ENCODE data around the gene PDCD5.
"Not testable (repeated sequence)": the region's sequence is repeated elsewhere in the genome, so short reads cannot be mapped to it uniquely, and the experiment has no call there.

PDCD5 gene

DNA sequence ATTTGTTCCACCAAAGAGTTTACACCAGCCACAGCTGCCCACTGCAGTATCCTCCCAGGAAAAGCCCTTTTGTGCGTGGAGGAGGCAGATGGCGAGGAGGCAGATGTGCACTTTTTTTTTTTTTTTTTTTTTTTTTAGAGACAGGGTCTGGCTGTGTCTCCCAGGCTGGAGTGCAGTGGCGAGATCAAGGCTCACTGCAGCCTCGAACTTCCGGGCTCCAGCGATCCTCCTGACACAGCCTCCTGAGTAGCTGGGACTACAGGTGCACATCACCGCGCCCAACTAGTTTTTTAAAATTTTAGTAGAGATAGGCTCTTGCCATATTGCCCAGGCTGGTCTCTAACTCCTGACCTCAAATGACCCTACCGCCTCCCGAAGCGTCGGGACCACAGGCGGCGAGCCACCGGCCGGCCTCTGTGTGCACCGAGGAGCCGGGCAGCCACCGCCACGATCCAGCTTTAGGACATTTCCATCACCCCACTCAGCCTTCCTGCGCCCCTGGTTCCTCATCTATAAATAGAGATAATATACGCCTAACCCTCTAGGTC is 563 bp upstream of the PDCD5 start:
- no peak for DNase-seq

GRCh38 chr19:32581705-32582179 is 752 bp downstream of the PDCD5 start:
- DNase-seq = peak; percentile 36

DNA sequence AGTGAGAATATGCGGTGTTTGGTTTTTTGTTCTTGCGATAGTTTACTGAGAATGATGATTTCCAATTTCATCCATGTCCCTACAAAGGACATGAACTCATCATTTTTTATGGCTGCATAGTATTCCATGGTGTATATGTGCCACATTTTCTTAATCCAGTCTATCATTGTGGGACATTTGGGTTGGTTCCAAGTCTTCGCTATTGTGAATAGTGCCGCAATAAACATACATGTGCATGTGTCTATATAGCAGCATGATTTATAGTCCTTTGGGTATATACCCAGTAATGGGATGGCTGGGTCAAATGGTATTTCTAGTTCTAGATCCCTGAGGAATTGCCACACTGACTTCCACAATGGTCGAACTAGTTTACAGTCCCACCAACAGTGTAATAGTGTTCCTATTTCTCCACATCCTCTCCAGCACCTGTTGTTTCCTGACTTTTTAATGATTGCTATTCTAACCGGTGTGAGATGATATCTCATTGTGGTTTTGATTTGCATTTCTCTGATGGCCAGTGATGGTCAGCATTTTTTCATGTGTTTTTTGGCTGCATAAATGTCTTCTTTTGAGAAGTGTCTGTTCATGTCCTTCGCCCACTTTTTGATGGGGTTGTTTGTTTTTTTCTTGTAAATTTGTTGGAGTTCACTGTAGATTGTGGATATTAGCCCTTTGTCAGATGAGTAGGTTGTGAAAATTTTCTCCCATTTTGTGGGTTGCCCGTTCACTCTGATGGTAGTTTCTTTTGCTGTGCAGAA is 6.9 kb downstream of the PDCD5 start:
- DNase-seq = not testable (repeated sequence)

- DNase-seq = no peak
Observed at GRCh38 chr19:32594021-32594420, 13.0 kb downstream of the PDCD5 start.

DNA sequence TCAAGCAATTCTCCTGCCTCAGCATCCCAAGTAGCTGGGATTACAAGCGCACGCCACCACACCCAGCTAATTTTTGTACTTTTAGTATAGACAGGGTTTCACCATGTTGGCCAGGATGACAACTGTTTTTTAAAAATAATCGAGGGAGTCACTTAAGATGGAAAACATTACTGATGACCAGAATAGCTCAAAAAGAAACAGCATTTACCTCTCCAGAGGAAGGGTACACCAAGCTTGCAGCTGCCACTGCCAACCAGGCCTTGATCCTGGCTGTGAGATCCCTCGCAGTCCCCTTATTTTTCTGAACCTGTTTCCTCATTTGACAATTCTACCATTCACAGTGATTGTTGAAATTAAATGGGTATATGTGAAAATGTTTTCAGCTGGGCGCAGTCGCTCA is 14.5 kb downstream of the PDCD5 start:
- no peak for DNase-seq

GRCh38 chr19:32598022-32598421 is 17.0 kb downstream of the PDCD5 start:
- DNase-seq = no peak

GRCh38 chr19:32599258-32599657 is 18.3 kb downstream of the PDCD5 start:
- DNase-seq = no peak

- no peak for DNase-seq
Observed at GRCh38 chr19:32599736-32600157, 18.8 kb downstream of the PDCD5 start.

DNA sequence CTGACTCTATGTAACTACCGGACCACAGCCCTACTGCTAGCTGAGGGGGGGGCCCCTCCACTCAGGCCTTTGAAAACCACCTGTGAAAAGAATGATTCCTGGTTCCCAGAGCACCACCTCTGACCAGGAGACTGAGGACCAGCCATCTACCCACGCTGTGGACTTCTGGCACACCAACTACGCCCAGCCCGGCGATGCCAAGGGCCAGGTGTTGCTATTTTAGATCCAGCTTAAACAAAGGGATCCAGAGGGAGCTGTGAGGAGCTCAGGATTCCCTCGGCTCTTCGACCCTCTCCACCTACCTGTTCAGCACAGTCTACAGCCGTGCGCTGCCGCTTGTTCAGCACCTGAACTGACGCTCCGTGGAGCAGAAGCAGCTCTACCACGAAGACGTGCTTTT is 23.0 kb downstream of the PDCD5 start:
- DNase-seq = no peak

GRCh38 chr19:32605544-32605943 is 24.6 kb downstream of the PDCD5 start:
- no peak for DNase-seq

- DNase-seq = no peak
Observed at GRCh38 chr19:32606289-32606688, 25.3 kb downstream of the PDCD5 start.

DNA sequence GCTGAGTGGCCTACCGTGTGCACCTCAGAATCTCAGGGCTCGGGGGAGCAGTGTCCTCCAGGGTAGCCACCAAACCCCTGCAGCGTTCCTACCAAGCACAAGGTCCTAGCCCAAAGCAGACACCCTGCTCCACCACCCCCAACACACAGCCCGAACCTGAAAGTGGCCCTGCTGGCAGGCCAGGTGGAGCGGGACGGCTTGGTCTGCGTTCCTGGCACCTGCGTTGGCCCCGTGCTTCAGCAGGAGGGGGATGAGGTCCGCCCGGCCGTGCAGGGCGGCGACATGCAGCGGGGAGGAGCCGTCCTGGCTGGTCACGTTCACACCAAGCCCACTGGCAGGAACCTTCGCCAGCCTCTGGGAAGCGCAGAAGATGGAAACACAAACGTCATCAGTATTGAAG is 26.5 kb downstream of the PDCD5 start:
- DNase-seq = no peak

- no peak for DNase-seq
Observed at GRCh38 chr19:32611161-32611560, 30.2 kb downstream of the PDCD5 start.

DNA sequence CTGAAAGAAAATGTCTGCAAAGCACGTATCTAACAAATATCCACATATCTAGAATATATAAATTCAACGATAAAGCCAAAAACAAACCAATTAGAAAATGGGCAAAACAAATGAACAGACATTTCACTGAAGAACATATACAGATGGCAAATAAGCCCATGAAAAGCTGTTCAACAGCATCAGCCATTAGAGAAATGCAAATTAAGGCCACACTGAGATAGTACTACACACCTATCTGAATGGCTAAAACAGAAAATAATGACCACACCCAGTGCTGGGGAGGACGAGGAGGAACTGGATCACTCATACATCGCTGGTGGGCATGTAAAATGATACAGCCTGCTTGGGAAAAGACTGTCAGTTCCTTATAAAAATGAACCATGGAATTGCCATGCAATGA is 32.0 kb downstream of the PDCD5 start:
- DNase-seq = no peak

DNA sequence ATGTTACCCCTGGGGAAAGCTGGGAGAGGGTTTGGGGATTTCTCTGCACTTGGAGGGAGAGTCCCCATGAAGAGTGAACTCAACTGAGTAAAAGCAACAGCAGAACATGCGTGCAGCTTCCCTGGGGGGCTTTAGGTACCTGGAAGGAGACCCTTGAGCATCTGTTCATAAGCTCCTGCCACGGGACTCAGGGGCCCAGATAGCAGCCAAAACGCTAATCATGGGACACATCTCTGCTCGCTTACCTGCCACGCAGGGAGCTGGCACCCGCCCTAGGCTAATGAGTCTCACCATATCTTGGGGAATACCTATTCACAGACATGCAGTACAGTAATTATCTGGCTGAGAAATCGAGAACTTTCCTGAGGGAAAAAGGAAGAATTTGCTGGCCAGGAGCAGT is 33.9 kb downstream of the PDCD5 start:
- DNase-seq = no peak

DNA sequence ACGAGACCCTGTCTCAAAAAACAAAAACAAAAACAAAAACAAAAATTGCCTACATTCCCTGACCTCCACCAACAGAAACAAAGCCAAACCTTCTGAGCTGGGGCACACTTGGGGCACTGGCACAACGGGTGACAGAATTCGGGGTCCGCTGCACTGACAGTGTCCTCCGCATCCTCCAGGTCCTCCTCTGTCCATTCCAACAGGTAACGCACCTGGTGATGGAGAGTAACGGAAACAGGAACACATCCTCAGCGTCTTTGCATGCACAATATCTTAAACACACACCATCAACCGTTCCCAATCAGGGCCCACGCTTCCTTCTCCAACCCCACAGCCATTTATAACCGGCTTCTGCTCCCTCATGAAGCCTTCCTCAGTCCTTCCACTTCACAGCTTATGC is 34.6 kb downstream of the PDCD5 start:
- no peak for DNase-seq

- no peak for DNase-seq
Observed at GRCh38 chr19:32619051-32619685, 38.2 kb downstream of the PDCD5 start.

GRCh38 chr19:32622002-32622401 is 41.0 kb downstream of the PDCD5 start:
- DNase-seq = no peak

DNA sequence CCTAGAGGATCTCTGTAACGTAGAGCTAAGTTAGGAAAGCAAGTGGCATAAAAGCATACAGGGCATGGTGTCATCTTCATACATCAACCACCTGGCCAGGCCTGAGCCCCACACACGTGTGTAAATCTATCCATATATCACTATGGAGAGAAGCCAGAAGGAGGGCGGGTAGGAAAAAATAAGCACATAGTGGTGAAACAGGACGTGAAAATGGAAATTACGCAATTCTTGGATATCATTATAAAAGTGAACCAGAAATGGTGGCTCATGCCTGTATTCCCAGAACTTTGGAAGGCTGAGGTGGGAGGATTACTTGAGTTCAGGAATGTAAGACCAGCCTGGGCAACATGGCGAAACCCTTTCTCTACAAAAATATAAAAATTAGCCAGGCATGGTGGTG is 43.4 kb downstream of the PDCD5 start:
- no peak for DNase-seq

- DNase-seq = no peak
Observed at GRCh38 chr19:32626969-32627368, 46.0 kb downstream of the PDCD5 start.

DNA sequence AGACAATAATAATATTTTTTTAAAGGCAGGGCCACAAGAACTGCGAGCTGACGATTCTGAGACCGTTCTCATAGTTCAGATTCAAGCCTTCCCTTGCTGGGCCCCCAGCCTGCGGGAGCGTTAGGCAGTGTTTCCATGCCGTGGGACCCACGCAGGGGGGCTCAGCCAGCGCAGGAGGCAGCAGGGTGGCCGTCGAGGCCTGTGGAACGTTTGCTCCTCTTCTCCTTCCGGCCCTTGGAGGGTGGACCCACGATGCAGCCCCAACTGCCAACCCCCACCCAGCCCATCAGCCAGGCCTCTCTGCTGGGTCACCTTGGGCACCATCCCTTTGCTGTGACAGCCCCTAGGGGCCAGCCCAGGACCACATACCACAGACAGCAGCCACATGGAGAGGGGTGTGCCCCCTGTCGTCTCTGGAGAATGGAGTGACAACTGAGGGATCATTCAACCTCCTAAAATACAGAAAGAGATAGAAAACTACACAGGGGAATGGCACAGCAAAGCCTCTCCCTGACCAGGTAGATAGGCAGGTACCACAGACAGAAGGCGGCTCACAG is 46.8 kb downstream of the PDCD5 start:
- DNase-seq = no peak

DNA sequence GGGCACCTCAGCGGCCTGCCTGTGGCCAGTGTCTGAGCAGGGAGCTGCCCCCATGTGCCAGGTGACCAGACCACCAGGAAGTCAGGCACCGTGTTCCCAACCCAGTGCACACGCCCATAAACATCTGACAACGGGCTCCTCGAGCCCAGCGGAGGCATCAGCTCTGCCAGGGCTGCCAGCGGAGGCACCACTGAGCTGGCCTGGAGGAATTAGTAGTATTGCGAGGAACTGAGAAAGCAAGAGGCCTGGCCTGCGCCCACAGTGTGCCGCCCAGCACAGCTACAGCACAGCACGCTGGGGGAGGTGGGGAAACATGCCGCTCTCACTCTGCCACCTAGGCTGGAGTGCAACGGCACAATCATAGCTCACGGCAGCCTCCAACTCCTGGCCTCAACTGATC is 49.3 kb downstream of the PDCD5 start:
- no peak for DNase-seq

- no peak for DNase-seq
Observed at GRCh38 chr19:32631381-32631780, 50.4 kb downstream of the PDCD5 start.

Measured in left hindlimb (tissue), 1 donor.